Panc1 (cell line): ENCODE measurements around the gene GYG2. TPM values are rescaled to one million over a fixed set of nuclear protein-coding genes. Genes with fewer than 3 reads are reported as not detected.

ENCODE experiments used
- ATAC-seq: fragments of 200-7000 bp; cut with Tn5 transposase; 2 replicates; pipeline ENCODE4 v1.9.1; 2020; ENCODE audit warnings: mild to moderate bottlenecking, moderate library complexity
- BruUV-seq: library from RNA; stranded (reverse); fragments of 400-500 nt; replicated peaks from 2 replicates; lab custom pipeline; 2021; lab: Mats Ljungman, UMichigan
- CTCF ChIA-PET: fragments of 300-600 bp; sonication (Branson Sonifier 250); formaldehyde crosslinking; loops from one replicate; lab custom pipeline; 2022; ENCODE audit warnings: antibody characterized with exemption; lab: Charles Lee
- POLR2A ChIA-PET: fragments of 300-600 bp; sonication (Branson Sonifier 250); formaldehyde crosslinking; loops from one replicate; lab custom pipeline; 2022; ENCODE audit warnings: antibody characterized with exemption; lab: Charles Lee
- DNase-seq: peaks from one replicate; pipeline ENCODE4 v3.0.0-alpha.2; 2010; ENCODE audit warnings: low read depth, low spot score
- H3K27ac ChIP-seq: 2 replicates; pipeline ENCODE4 v1.5.1; 2011; ENCODE audit warnings: mild to moderate bottlenecking, low read length, inconsistent platforms
- H3K27me3 ChIP-seq: fragments of 200-500 bp; sonication (Bioruptor generic); 2 replicates; pipeline ENCODE4 v1.6.0; 2014; ENCODE audit warnings: low read length, inconsistent platforms; ENCODE audit not compliant: control insufficient read depth, insufficient read depth
- H3K36me3 ChIP-seq: fragments of 200-500 bp; sonication (Bioruptor generic); 2 replicates; pipeline ENCODE4 v1.5.1; 2014; ENCODE audit warnings: inconsistent platforms, mild to moderate bottlenecking, low read length, moderate library complexity; ENCODE audit not compliant: control insufficient read depth, insufficient read depth
- H3K4me1 ChIP-seq: 2 replicates; pipeline ENCODE4 v1.5.1; 2011; ENCODE audit warnings: inconsistent platforms, mild to moderate bottlenecking, low read length, moderate library complexity; ENCODE audit not compliant: control insufficient read depth, insufficient read depth
- H3K4me3 ChIP-seq, 2 experiments: 2 replicates each; pipeline ENCODE4 v1.5.1; 2011 to 2012; ENCODE audit warnings: low read depth in 2 of 2, low read length in 2 of 2, mild to moderate bottlenecking in 2 of 2, inconsistent platforms in 1 of 2, moderate library complexity in 1 of 2
- H3K9me3 ChIP-seq: fragments of 200-500 bp; sonication (Bioruptor generic); 2 replicates; pipeline ENCODE4 v1.5.1; 2014; ENCODE audit warnings: low read depth, mild to moderate bottlenecking, inconsistent platforms, low read length, moderate library complexity; ENCODE audit not compliant: control insufficient read depth, insufficient read depth
- POLR2AphosphoS5 ChIP-seq: IDR thresholded peaks from 2 replicates; pipeline ENCODE4 v1.6.1; 2012; ENCODE audit warnings: mild to moderate bottlenecking, low read depth, low read length, moderate library complexity
- SIN3A ChIP-seq: IDR thresholded peaks from 2 replicates; pipeline ENCODE4 v1.6.1; 2012; ENCODE audit warnings: low read depth, mild to moderate bottlenecking, low read length, moderate library complexity, borderline replicate concordance; ENCODE audit not compliant: insufficient read depth
- TCF7L2 ChIP-seq: IDR thresholded peaks from 2 replicates; pipeline ENCODE4 v1.6.1; 2011; ENCODE audit warnings: mild to moderate bottlenecking, low read depth, low read length, inconsistent platforms
- in situ Hi-C: cut with HindIII; loops from 2 replicates; pipeline ENCODE4 v1.10.0; 2016; ENCODE audit warnings: low sequenced_read_pairs, low pct_unique_long_range_greater_than_20kb
- intact Hi-C: fragments of 100-400 bp; cut with micrococcal nuclease; formaldehyde crosslinking; loops from one replicate; pipeline ENCODE4 v1.10.0; 2022; ENCODE audit not compliant: unreplicated experiment
- total RNA-seq: library from RNA; stranded (reverse); gene quantifications from one replicate; pipeline ENCODE4 v1.2.1, GENCODE V29; 2021; ENCODE audit not compliant: unreplicated experiment
- TF ChIP-seq, protein P1 (sequence below), 2 experiments: IDR thresholded peaks; 2 replicates each; pipeline ENCODE4 v1.6.1; 2011 to 2012; ENCODE audit warnings: low read depth in 2 of 2, control low read depth in 1 of 2, low read length in 1 of 2, mild to moderate bottlenecking in 1 of 2, moderate library complexity in 1 of 2; ENCODE audit not compliant: insufficient read depth in 1 of 2
- TF ChIP-seq, protein P2 (sequence below): fragments of 450-650 bp; IDR thresholded peaks from 2 replicates; pipeline ENCODE4 v1.5.1; 2017; ENCODE audit warnings: mild to moderate bottlenecking

Gene GYG2
- total RNA-seq, 1 experiment from 2014 or later = 0.85 TPM

DNA sequence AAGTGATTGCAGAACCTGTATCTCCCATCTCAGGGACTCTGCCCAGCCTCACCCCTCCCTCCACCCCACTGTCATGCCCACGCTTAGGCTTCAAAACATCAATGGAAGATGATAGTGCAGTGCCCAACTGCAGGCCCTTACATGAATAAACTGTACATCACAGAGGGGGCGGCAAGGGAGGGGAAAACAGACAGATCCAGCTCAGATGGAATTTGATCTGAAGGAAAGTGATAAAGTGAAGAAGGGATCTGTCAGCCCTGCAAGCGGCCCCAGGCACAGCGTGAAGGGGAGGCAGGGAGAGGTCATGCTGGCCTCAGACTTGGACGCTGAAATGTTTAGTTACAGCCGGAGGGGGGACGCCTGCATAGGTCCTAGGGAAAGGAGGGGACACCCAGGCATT lies 38.5 kb downstream of the GYG2 start:
- Histone ChIP-seq H3K27me3 (no peaks in the 10 kb centered on the region), H3K36me3 (no peaks in the 10 kb centered on the region), H3K27ac (no peak overlapping the region), H3K9me3 (no peaks in the 10 kb centered on the region), H3K4me1 (no peaks in the 10 kb centered on the region), H3K4me3 (no peak overlapping the region)
- DNase-seq = no peak
- TF ChIP-seq, protein P1, sequence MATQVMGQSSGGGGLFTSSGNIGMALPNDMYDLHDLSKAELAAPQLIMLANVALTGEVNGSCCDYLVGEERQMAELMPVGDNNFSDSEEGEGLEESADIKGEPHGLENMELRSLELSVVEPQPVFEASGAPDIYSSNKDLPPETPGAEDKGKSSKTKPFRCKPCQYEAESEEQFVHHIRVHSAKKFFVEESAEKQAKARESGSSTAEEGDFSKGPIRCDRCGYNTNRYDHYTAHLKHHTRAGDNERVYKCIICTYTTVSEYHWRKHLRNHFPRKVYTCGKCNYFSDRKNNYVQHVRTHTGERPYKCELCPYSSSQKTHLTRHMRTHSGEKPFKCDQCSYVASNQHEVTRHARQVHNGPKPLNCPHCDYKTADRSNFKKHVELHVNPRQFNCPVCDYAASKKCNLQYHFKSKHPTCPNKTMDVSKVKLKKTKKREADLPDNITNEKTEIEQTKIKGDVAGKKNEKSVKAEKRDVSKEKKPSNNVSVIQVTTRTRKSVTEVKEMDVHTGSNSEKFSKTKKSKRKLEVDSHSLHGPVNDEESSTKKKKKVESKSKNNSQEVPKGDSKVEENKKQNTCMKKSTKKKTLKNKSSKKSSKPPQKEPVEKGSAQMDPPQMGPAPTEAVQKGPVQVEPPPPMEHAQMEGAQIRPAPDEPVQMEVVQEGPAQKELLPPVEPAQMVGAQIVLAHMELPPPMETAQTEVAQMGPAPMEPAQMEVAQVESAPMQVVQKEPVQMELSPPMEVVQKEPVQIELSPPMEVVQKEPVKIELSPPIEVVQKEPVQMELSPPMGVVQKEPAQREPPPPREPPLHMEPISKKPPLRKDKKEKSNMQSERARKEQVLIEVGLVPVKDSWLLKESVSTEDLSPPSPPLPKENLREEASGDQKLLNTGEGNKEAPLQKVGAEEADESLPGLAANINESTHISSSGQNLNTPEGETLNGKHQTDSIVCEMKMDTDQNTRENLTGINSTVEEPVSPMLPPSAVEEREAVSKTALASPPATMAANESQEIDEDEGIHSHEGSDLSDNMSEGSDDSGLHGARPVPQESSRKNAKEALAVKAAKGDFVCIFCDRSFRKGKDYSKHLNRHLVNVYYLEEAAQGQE (IDR thresholded peaks at IDR 0.05; ENCODE audit: insufficient read depth in 1 of 2, low read depth in 2 of 2, low read length in 1 of 2) = no peak
- TF ChIP-seq, protein P2, sequence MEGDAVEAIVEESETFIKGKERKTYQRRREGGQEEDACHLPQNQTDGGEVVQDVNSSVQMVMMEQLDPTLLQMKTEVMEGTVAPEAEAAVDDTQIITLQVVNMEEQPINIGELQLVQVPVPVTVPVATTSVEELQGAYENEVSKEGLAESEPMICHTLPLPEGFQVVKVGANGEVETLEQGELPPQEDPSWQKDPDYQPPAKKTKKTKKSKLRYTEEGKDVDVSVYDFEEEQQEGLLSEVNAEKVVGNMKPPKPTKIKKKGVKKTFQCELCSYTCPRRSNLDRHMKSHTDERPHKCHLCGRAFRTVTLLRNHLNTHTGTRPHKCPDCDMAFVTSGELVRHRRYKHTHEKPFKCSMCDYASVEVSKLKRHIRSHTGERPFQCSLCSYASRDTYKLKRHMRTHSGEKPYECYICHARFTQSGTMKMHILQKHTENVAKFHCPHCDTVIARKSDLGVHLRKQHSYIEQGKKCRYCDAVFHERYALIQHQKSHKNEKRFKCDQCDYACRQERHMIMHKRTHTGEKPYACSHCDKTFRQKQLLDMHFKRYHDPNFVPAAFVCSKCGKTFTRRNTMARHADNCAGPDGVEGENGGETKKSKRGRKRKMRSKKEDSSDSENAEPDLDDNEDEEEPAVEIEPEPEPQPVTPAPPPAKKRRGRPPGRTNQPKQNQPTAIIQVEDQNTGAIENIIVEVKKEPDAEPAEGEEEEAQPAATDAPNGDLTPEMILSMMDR = no peak
- POLR2A ChIA-PET = no interaction called here
- intact Hi-C loops (no loop called here), in situ Hi-C loops (no loop called here)
- BruUV-seq = no TSS peak
- CTCF ChIA-PET = no interaction called here
- ATAC-seq = no peak

GRCh38 chrX:2870650-2871049 lies 41.9 kb downstream of the GYG2 start:
- no peaks in the 10 kb centered on the region for H3K36me3 ChIP-seq
- CTCF ChIA-PET = no interaction called here
- no peak overlapping the region for H3K27ac ChIP-seq
- POLR2A ChIA-PET = no interaction called here
- DNase-seq = no peak
- in situ Hi-C loops = no loop called here
- no peak for ATAC-seq
- TF ChIP-seq, protein P2 = no peak
- TF ChIP-seq TCF7L2 (no peak), POLR2AphosphoS5 (no peak), SIN3A (no peak)
- TF ChIP-seq, protein P1 (IDR thresholded peaks at IDR 0.05; ENCODE audit: insufficient read depth in 1 of 2, low read depth in 2 of 2, low read length in 1 of 2) = no peak
- H3K9me3 ChIP-seq = no peaks in the 10 kb centered on the region
- H3K4me3 ChIP-seq = no peak overlapping the region
- H3K4me1 ChIP-seq = no peaks in the 10 kb centered on the region
- intact Hi-C loops = no loop called here
- BruUV-seq = no TSS peak
- H3K27me3 ChIP-seq = no peaks in the 10 kb centered on the region
